ENCODE results near the gene E2F6.

The E2F6 gene

GRCh38 chr2:11416186-11416585 lies 49.8 kb downstream of the E2F6 start:
- H3K4me1 ChIP-seq (ENCODE audit: control insufficient read depth, insufficient read depth, low read length) = peaks cover 4% of the 10 kb centered on the region
- H3K27ac ChIP-seq (ENCODE audit: insufficient read depth, low read depth, low read length, poor library complexity, severe bottlenecking) = no peak overlapping the region
- H3K9me3 ChIP-seq (ENCODE audit: control insufficient read depth, low read length) = no peaks in the 10 kb centered on the region
- no peaks in the 10 kb centered on the region for H3K27me3 ChIP-seq (ENCODE audit: control insufficient read depth, insufficient read depth, low read length, poor library complexity, severe bottlenecking)
- H3K36me3 ChIP-seq (ENCODE audit: control insufficient read depth, insufficient read depth, low read length) = no peaks in the 10 kb centered on the region
- WGBS, 2 experiments = 95 to 96% methylated on average over 2 of the region's 2 CpGs
- no peak overlapping the region for H3K4me3 ChIP-seq (ENCODE audit: insufficient read depth, low read depth, low read length)

- Histone ChIP-seq H3K4me3 (ENCODE audit: insufficient read depth, low read depth, low read length) (no peak overlapping the region), H3K36me3 (ENCODE audit: control insufficient read depth, insufficient read depth, low read length) (no peaks in the 10 kb centered on the region), H3K27ac (ENCODE audit: insufficient read depth, low read depth, low read length, poor library complexity, severe bottlenecking) (no peak overlapping the region), H3K4me1 (ENCODE audit: control insufficient read depth, insufficient read depth, low read length) (peaks cover 5% of the 10 kb centered on the region), H3K9me3 (ENCODE audit: control insufficient read depth, low read length) (no peaks in the 10 kb centered on the region), H3K27me3 (ENCODE audit: control insufficient read depth, insufficient read depth, low read length, poor library complexity, severe bottlenecking) (no peaks in the 10 kb centered on the region)
- 94% methylated on average over 12 of the region's 12 CpGs for WGBS, 2 experiments
Observed at GRCh38 chr2:11414372-11415124, 51.4 kb downstream of the E2F6 start.

- Histone ChIP-seq H3K27ac (ENCODE audit: insufficient read depth, low read depth, low read length, poor library complexity, severe bottlenecking) (no peak overlapping the region), H3K4me1 (ENCODE audit: control insufficient read depth, insufficient read depth, low read length) (peaks cover 5% of the 10 kb centered on the region), H3K4me3 (ENCODE audit: insufficient read depth, low read depth, low read length) (no peak overlapping the region), H3K27me3 (ENCODE audit: control insufficient read depth, insufficient read depth, low read length, poor library complexity, severe bottlenecking) (no peaks in the 10 kb centered on the region), H3K9me3 (ENCODE audit: control insufficient read depth, low read length) (no peaks in the 10 kb centered on the region), H3K36me3 (ENCODE audit: control insufficient read depth, insufficient read depth, low read length) (no peaks in the 10 kb centered on the region)
- WGBS, 2 experiments = 90 to 93% methylated on average over 5 of the region's 5 CpGs
Observed at GRCh38 chr2:11412449-11412810, 53.5 kb downstream of the E2F6 start.

- 70 to 72% methylated on average over 11 of the region's 11 CpGs for WGBS, 2 experiments
Observed at GRCh38 chr2:11411768-11412448, 54.1 kb downstream of the E2F6 start.

GRCh38 chr2:11411244-11411643 lies 54.7 kb downstream of the E2F6 start:
- Histone ChIP-seq H3K27me3 (ENCODE audit: control insufficient read depth, insufficient read depth, low read length, poor library complexity, severe bottlenecking) (no peaks in the 10 kb centered on the region), H3K4me1 (ENCODE audit: control insufficient read depth, insufficient read depth, low read length) (peaks cover 5% of the 10 kb centered on the region), H3K27ac (ENCODE audit: insufficient read depth, low read depth, low read length, poor library complexity, severe bottlenecking) (no peak overlapping the region), H3K9me3 (ENCODE audit: control insufficient read depth, low read length) (no peaks in the 10 kb centered on the region), H3K36me3 (ENCODE audit: control insufficient read depth, insufficient read depth, low read length) (no peaks in the 10 kb centered on the region), H3K4me3 (ENCODE audit: insufficient read depth, low read depth, low read length) (no peak overlapping the region)
- 64 to 83% methylated on average over 1 of the region's 1 CpG for WGBS, 2 experiments

More at GRCh38 chr2:11411768-11412448, 54.1 kb downstream of the E2F6 start:
- H3K27me3 ChIP-seq (ENCODE audit: control insufficient read depth, insufficient read depth, low read length, poor library complexity, severe bottlenecking) = no peaks in the 10 kb centered on the region
- no peak overlapping the region for H3K4me3 ChIP-seq (ENCODE audit: insufficient read depth, low read depth, low read length)
- no peak overlapping the region for H3K27ac ChIP-seq (ENCODE audit: insufficient read depth, low read depth, low read length, poor library complexity, severe bottlenecking)
- H3K9me3 ChIP-seq (ENCODE audit: control insufficient read depth, low read length) = no peaks in the 10 kb centered on the region
- peaks cover 5% of the 10 kb centered on the region for H3K4me1 ChIP-seq (ENCODE audit: control insufficient read depth, insufficient read depth, low read length)
- no peaks in the 10 kb centered on the region for H3K36me3 ChIP-seq (ENCODE audit: control insufficient read depth, insufficient read depth, low read length)

DNA sequence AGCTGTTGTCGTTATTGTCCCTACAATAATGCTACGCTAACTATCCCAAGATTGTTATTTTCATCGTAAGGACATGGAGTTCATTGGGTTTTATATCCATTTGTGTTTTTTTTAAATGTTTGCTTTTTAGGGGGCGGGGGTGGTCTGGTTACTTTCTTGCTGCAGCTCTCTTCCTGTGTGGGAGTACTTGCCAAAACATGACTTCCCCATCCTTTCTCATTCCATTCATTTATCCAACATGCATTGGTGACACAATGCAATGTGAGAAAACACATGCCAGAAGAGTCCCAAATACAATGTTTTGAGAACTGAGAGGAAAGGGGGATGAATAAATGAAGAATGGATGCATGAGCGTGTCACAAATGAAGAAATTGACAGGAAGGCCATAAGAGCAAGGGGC lies 55.9 kb downstream of the E2F6 start:
- WGBS, 2 experiments = 94 to 97% methylated on average over 5 of the region's 5 CpGs
- no peaks in the 10 kb centered on the region for H3K27me3 ChIP-seq (ENCODE audit: control insufficient read depth, insufficient read depth, low read length, poor library complexity, severe bottlenecking)
- H3K4me1 ChIP-seq (ENCODE audit: control insufficient read depth, insufficient read depth, low read length) = peaks cover 5% of the 10 kb centered on the region
- no peak overlapping the region for H3K4me3 ChIP-seq (ENCODE audit: insufficient read depth, low read depth, low read length)
- H3K9me3 ChIP-seq (ENCODE audit: control insufficient read depth, low read length) = no peaks in the 10 kb centered on the region
- no peak overlapping the region for H3K27ac ChIP-seq (ENCODE audit: insufficient read depth, low read depth, low read length, poor library complexity, severe bottlenecking)
- H3K36me3 ChIP-seq (ENCODE audit: control insufficient read depth, insufficient read depth, low read length) = no peaks in the 10 kb centered on the region

GRCh38 chr2:11409572-11409959 lies 56.4 kb downstream of the E2F6 start:
- WGBS, 2 experiments = 96 to 100% methylated on average over 1 of the region's 1 CpG
- H3K4me1 ChIP-seq (ENCODE audit: control insufficient read depth, insufficient read depth, low read length) = peaks cover 5% of the 10 kb centered on the region

DNA sequence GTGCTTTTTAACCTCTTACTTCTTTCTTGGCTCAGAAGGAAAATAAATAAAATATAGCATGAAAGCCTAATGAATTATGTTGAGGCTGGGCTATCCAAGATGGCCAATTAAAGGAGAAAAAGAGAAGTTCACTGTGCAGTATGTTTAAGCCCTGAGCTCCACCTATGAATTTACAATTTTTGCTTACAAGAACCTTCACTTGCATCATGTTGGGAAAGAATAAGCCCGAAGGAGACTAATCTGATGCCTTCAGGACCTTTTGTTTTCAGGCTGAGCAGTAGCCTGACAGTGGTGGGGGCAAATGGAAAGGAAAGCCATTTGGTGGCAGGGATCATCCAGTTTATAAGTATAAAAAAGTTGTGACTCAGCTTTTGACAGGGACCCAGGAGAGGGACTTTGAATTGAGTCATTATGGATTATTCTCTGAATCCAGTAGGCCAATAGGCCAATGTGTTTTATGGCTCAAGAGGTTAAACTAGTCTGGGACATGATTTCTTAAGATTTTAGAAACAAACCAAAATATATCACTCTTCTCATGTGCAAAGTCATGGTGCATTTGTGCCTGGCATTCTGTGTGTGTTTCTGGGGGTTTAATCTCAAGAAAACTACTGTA lies 56.9 kb downstream of the E2F6 start:
- WGBS, 2 experiments = 84 to 100% methylated on average over 1 of the region's 1 CpG
- Histone ChIP-seq H3K4me3 (ENCODE audit: insufficient read depth, low read depth, low read length) (no peak overlapping the region), H3K27me3 (ENCODE audit: control insufficient read depth, insufficient read depth, low read length, poor library complexity, severe bottlenecking) (no peaks in the 10 kb centered on the region), H3K27ac (ENCODE audit: insufficient read depth, low read depth, low read length, poor library complexity, severe bottlenecking) (no peak overlapping the region), H3K36me3 (ENCODE audit: control insufficient read depth, insufficient read depth, low read length) (no peaks in the 10 kb centered on the region), H3K4me1 (ENCODE audit: control insufficient read depth, insufficient read depth, low read length) (peaks cover 5% of the 10 kb centered on the region), H3K9me3 (ENCODE audit: control insufficient read depth, low read length) (no peaks in the 10 kb centered on the region)

More at GRCh38 chr2:11409572-11409959, 56.4 kb downstream of the E2F6 start:
- Histone ChIP-seq H3K27ac (ENCODE audit: insufficient read depth, low read depth, low read length, poor library complexity, severe bottlenecking) (no peak overlapping the region), H3K9me3 (ENCODE audit: control insufficient read depth, low read length) (no peaks in the 10 kb centered on the region), H3K36me3 (ENCODE audit: control insufficient read depth, insufficient read depth, low read length) (no peaks in the 10 kb centered on the region), H3K27me3 (ENCODE audit: control insufficient read depth, insufficient read depth, low read length, poor library complexity, severe bottlenecking) (no peaks in the 10 kb centered on the region), H3K4me3 (ENCODE audit: insufficient read depth, low read depth, low read length) (no peak overlapping the region)

- H3K4me1 ChIP-seq (ENCODE audit: control insufficient read depth, insufficient read depth, low read length) = peaks cover 5% of the 10 kb centered on the region
- H3K36me3 ChIP-seq (ENCODE audit: control insufficient read depth, insufficient read depth, low read length) = no peaks in the 10 kb centered on the region
- no peaks in the 10 kb centered on the region for H3K27me3 ChIP-seq (ENCODE audit: control insufficient read depth, insufficient read depth, low read length, poor library complexity, severe bottlenecking)
- H3K4me3 ChIP-seq (ENCODE audit: insufficient read depth, low read depth, low read length) = no peak overlapping the region
- 80 to 81% methylated on average over 6 of the region's 6 CpGs for WGBS, 2 experiments
- no peaks in the 10 kb centered on the region for H3K9me3 ChIP-seq (ENCODE audit: control insufficient read depth, low read length)
- H3K27ac ChIP-seq (ENCODE audit: insufficient read depth, low read depth, low read length, poor library complexity, severe bottlenecking) = no peak overlapping the region
Observed at GRCh38 chr2:11407413-11407812, 58.5 kb downstream of the E2F6 start.

- no peaks in the 10 kb centered on the region for H3K27me3 ChIP-seq (ENCODE audit: control insufficient read depth, insufficient read depth, low read length, poor library complexity, severe bottlenecking)
- no peaks in the 10 kb centered on the region for H3K9me3 ChIP-seq (ENCODE audit: control insufficient read depth, low read length)
- no peak overlapping the region for H3K27ac ChIP-seq (ENCODE audit: insufficient read depth, low read depth, low read length, poor library complexity, severe bottlenecking)
- H3K4me1 ChIP-seq (ENCODE audit: control insufficient read depth, insufficient read depth, low read length) = peaks cover 5% of the 10 kb centered on the region
- H3K4me3 ChIP-seq (ENCODE audit: insufficient read depth, low read depth, low read length) = no peak overlapping the region
- no peaks in the 10 kb centered on the region for H3K36me3 ChIP-seq (ENCODE audit: control insufficient read depth, insufficient read depth, low read length)
- WGBS, 2 experiments = 84 to 86% methylated on average over 3 of the region's 3 CpGs
Observed at GRCh38 chr2:11406958-11407381, 59.0 kb downstream of the E2F6 start.

Measured in ectodermal cell (in vitro differentiated cells).